ENCODE measurements around the gene PVALB.

Gene PVALB

GRCh38 chr22:36772451-36772850 lies 44.4 kb downstream of the PVALB start:
- no peak for DNase-seq (ENCODE audit: low read depth)

GRCh38 chr22:36771356-36772063 lies 45.3 kb downstream of the PVALB start:
- no peak for DNase-seq (ENCODE audit: low read depth)

GRCh38 chr22:36770513-36771231 lies 46.2 kb downstream of the PVALB start:
- DNase-seq (ENCODE audit: low read depth), result no peak

GRCh38 chr22:36769541-36770512 lies 47.0 kb downstream of the PVALB start:
- DNase-seq (ENCODE audit: low read depth), result no peak

- DNase-seq (ENCODE audit: low read depth), result no peak
These were observed 48.2 kb downstream of the PVALB start for GRCh38 chr22:36768616-36769015.

- DNase-seq (ENCODE audit: low read depth), result no peak
These were observed 48.7 kb downstream of the PVALB start for GRCh38 chr22:36768141-36768540.

GRCh38 chr22:36767035-36767775 lies 49.6 kb downstream of the PVALB start:
- DNase-seq (ENCODE audit: low read depth), result no peak

GRCh38 chr22:36765943-36766450 lies 50.8 kb downstream of the PVALB start:
- DNase-seq (ENCODE audit: low read depth), result no peak

- no peak for DNase-seq (ENCODE audit: low read depth)
These were observed 51.5 kb downstream of the PVALB start for GRCh38 chr22:36765131-36765942.

- DNase-seq (ENCODE audit: low read depth), result no peak
These were observed 52.2 kb downstream of the PVALB start for GRCh38 chr22:36764641-36765040.

- DNase-seq (ENCODE audit: low read depth), result no peak
These were observed 52.8 kb downstream of the PVALB start for GRCh38 chr22:36764060-36764459.

GRCh38 chr22:36763576-36763975 lies 53.3 kb downstream of the PVALB start:
- DNase-seq (ENCODE audit: low read depth), result no peak

GRCh38 chr22:36762687-36763260 lies 54.1 kb downstream of the PVALB start:
- no peak for DNase-seq (ENCODE audit: low read depth)

- DNase-seq (ENCODE audit: low read depth), result no peak
These were observed 55.1 kb downstream of the PVALB start for GRCh38 chr22:36761553-36762240.

- no peak for DNase-seq (ENCODE audit: low read depth)
These were observed 56.0 kb downstream of the PVALB start for GRCh38 chr22:36760786-36761185.

GRCh38 chr22:36759481-36760159 lies 57.2 kb downstream of the PVALB start:
- no peak for DNase-seq (ENCODE audit: low read depth)

- DNase-seq (ENCODE audit: low read depth), result no peak
These were observed 58.0 kb downstream of the PVALB start for GRCh38 chr22:36758792-36759271.

GRCh38 chr22:36757668-36758211 lies 59.1 kb downstream of the PVALB start:
- no peak for DNase-seq (ENCODE audit: low read depth)
